NCI-H2227 (cell line): Measurements from ENCODE around the gene CLIC6.
"Not testable (repeated sequence)": the region's sequence is repeated elsewhere in the genome, so short reads cannot be mapped to it uniquely, and the experiment has no call there.

Experiments used
- DNase-seq: peaks from one replicate; lab custom pipeline; 2025; ENCODE audit not compliant: unreplicated experiment; lab: John Stamatoyannopoulos, UW

CLIC6 gene

GRCh38 chr21:34651642-34652041, 17.2 kb upstream of the CLIC6 start:
- DNase-seq: no peak

DNA sequence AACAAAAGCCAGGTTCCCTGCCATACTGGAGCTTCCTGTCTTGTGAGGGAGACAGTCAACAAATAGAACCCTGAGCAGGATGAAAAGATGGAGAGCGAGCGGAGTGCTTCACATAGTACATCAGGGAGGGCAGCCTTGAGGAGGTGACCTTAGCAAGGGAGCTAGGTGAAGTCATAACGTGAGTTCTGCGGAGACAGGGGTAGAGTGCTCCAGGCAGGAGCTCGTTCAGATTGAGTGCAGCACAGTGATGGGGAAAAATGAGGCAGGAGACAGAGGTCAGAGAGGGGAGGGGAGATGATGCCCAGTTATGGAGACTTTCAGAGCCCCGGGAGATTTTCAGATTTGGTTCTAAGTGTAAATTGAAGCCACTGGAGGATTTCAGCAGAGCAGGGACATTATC, 15.3 kb upstream of the CLIC6 start:
- DNase-seq: no peak

GRCh38 chr21:34661848-34662247, 6.9 kb upstream of the CLIC6 start:
- DNase-seq: no peak

DNA sequence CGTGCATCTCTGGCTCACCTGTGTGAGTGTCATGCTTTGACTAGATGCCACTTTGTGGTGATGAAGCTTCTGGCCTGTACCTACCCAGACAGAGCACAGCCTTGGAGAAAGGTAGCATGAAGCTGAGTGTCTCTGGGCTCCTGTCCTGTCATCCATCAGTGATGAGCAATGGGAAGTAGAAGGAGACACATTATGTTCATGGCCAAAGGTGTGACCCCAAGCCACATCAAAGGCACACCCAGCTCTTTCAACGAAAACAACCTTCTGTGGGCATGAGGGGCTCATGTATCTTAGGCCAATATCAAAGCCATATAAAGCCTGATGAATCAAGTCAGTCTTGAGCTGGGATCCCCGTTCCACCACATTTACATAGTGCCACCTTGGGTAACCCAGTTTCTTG, 1.0 kb upstream of the CLIC6 start:
- DNase-seq: no peak

GRCh38 chr21:34669149-34669879, 520 bp downstream of the CLIC6 start:
- DNase-seq: no peak

- DNase-seq: not testable (repeated sequence)
Observed at GRCh38 chr21:34669880-34670219, 1.1 kb downstream of the CLIC6 start.

DNA sequence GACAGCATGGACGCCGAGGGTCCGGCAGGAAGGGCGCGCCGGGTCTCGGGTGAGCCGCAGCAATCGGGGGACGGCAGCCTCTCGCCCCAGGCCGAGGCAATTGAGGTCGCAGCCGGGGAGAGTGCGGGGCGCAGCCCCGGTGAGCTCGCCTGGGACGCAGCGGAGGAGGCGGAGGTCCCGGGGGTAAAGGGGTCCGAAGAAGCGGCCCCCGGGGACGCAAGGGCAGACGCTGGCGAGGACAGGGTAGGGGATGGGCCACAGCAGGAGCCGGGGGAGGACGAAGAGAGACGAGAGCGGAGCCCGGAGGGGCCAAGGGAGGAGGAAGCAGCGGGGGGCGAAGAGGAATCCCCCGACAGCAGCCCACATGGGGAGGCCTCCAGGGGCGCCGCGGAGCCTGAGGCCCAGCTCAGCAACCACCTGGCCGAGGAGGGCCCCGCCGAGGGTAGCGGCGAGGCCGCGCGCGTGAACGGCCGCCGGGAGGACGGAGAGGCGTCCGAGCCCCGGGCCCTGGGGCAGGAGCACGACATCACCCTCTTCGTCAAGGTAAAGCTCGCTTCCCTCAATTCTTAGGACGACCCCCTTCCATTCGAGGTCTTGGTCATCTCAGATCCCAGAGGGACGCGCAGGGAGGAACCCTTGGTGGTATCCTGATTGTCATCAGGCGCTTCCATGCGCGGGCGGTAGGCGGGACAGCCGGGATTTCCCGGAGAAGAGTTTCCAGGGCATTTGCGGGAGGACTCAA, 1.6 kb downstream of the CLIC6 start:
- DNase-seq: no peak

- DNase-seq: no peak
Observed at GRCh38 chr21:34670962-34671348, 2.2 kb downstream of the CLIC6 start.

DNA sequence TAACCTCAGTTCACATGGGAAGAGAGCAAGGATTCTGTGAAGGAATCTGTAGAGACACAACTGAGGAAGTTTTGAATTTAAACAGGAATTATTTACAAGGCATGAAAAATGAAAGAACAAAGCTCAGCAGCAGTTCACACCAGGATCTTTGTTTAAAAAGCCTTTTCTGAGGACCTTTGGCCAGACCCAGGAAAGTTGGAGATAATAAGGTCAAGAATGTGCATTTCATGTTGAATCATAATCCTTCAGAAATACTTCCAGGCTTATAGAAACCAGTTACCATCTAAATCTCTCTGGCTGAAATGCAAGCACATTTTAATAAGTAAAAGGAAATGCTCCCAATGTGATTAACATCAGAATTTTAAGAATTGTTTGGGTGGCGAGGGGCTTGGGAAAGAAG, 2.7 kb downstream of the CLIC6 start:
- no peak for DNase-seq

GRCh38 chr21:34671891-34672290, 3.1 kb downstream of the CLIC6 start:
- no peak for DNase-seq

GRCh38 chr21:34673006-34673405, 4.2 kb downstream of the CLIC6 start:
- no peak for DNase-seq

DNA sequence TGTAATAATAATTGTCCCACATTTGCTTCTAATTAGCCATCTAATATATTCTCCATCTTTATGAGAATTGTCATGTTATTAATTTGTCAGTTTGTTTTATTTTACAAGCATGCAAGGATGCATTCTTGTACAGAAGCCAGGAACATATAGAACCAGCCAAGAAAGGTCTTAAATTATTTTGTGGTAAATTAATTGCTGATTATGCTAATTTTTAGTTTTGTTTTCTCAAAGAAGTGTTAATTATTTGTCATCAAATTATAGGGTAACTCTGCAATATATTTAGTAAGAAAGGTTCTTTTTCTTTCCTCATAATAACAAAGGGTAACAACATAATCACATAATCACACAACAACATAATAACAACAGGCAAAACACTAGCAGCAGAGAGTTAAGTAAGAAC, 5.7 kb downstream of the CLIC6 start:
- DNase-seq: no peak

GRCh38 chr21:34675871-34676270, 7.1 kb downstream of the CLIC6 start:
- no peak for DNase-seq

GRCh38 chr21:34679051-34679450, 10.3 kb downstream of the CLIC6 start:
- no peak for DNase-seq

DNA sequence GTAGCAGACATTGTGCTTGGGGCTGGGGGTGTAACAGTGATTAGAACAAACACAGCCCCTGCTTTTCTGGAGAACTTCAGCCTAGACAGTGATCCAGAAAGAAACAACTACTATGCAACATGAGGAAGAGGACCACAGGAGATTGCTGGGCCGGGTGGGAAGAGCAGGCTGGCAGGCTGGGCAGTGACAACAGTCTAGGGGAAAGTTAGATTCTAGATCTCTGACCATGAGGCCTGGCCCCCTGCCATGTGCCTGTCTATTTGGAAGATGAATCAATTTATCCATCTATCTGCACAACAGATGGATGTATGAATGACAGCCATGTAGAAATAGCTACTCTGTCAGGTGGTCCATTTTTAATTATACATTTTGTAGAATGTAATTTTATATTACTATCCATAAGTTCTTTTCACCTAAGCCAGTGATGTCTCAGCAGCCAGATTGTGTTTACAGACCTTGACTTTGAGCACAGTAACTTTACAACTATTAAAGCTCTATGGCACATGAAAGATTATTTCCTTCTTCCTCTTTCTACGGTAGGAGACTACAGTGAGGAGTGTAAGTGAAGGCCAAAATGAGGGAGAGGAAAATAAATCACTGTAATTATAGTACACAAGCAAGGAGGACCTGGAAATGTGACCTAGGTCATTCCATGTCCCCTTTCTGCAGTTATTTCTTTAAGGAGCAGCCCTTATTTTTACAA, 15.5 kb downstream of the CLIC6 start:
- DNase-seq: no peak

- no peak for DNase-seq
Observed at GRCh38 chr21:34687065-34687464, 18.3 kb downstream of the CLIC6 start.

DNA sequence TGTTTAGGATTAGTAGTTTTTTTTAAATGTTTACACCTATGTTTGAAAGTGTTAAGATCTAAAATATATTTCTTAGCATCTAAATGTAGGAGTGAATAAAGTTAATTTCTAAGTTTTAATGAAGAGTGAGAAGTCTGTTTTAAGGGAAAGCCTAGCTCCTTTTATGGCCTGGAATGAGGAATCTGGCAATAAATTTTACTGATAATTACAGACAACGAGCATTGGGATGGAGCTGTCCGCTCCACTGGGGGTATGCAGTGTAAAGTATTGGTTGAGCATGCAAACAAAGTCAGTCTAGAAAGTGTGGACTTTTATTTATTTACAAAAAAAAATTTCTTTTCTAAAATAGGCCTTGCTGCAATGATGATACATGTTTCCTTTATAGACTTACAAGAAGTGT, 19.0 kb downstream of the CLIC6 start:
- no peak for DNase-seq

- DNase-seq: no peak
Observed at GRCh38 chr21:34688145-34688544, 19.4 kb downstream of the CLIC6 start.

DNA sequence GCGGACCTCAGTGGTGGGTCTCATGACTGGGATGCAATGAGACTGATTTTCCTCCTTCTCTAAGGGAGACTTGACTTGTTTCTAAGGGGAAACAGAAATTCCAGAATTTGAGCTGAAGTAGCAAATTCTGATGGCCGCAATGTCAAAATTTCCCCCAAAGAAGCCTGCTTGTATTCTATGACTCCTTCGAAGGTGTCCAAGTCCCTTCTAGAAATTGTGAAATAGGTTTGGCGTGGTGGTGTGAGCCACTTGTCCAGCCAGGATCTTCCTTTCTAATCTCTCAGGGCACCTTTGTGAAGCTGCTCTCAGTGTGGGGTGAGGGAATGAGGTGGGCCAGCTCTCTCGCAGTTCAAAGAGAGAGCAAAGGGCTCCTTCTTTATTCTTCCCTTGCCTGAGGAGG, 19.9 kb downstream of the CLIC6 start:
- DNase-seq: no peak

DNA sequence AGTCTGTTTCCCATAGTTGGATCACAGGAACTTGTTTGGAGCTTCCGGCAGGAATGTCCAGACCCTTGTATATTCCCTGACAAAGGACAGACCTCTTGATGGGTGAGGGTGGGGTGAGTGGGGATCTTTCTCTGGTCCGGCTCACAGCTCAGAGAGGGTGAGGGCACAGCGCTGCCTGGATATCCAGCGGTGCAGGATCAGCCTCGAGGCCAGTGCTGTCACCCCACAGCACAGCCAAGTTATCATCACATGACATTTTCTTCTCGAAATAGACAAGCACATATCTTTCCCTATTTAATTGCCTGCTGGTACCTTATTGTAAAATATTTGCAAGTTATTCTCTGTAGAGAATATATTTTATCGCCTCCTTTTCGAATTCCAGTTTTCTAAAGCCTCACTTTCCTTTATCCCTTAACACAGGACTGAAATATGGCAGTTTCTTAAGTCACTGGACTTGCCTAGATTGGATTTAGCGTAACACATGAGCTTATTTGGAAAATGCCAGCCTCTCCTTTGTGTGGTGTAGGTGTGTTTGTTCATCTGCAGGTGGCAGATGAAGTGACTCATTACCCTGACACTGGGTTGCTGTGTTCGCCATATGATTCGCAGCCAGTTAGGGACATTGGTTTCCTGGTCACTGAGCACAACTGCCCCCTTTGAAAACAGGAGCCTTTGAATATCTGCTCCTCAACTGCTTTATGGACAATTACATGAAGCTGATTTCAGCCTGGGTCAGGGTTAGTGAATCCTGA, 21.4 kb downstream of the CLIC6 start:
- no peak for DNase-seq

DNA sequence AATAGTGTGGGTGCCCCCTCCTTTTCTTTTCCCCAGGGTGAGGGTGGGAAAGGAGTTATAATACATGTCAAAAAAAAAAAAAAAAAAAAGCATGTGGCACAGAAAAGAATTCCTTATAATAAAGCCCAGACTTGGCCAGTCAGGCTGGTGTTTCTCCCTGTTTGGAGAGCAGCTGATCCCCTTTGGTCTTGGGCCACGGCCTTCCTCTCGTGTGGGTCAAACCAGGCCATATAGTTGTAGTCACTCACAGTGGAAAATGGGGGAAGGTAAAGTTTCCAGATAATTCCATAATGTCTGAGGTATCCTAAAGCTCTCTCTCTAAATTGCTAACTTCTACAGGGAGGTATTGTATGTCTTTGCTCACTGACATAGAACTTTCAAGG, 22.0 kb downstream of the CLIC6 start:
- no peak for DNase-seq
